Right lung (tissue), 5 donors: ENCODE data around the gene TTLL11. TPM values are rescaled to one million over a fixed set of nuclear protein-coding genes. Genes with fewer than 3 reads are reported as not detected.
"Not testable (repeated sequence)": the region's sequence is repeated elsewhere in the genome, so short reads cannot be mapped to it uniquely, and the experiment has no call there.

Experiments used
- DNase-seq, 2 donors: peaks; one replicate each; pipeline ENCODE4 v3.0.0-alpha.2; 2013
- polyA plus RNA-seq, 5 donors: library from polyadenylated mRNA; unstranded; fragments of 120-200 nt; gene quantifications; one replicate each; pipeline versions ENCODE4 v1.2.1 to v1.2.3, GENCODE V29; 2013; ENCODE audit warnings: inconsistent platforms in 1 of 5, low replicate concordance in 1 of 5; ENCODE audit not compliant: insufficient read length in 5 of 5, insufficient read depth in 1 of 5

TTLL11 gene
- polyA plus RNA-seq, 5 donors, result 8.3 to 11.7 (median 10.0) TPM

DNA sequence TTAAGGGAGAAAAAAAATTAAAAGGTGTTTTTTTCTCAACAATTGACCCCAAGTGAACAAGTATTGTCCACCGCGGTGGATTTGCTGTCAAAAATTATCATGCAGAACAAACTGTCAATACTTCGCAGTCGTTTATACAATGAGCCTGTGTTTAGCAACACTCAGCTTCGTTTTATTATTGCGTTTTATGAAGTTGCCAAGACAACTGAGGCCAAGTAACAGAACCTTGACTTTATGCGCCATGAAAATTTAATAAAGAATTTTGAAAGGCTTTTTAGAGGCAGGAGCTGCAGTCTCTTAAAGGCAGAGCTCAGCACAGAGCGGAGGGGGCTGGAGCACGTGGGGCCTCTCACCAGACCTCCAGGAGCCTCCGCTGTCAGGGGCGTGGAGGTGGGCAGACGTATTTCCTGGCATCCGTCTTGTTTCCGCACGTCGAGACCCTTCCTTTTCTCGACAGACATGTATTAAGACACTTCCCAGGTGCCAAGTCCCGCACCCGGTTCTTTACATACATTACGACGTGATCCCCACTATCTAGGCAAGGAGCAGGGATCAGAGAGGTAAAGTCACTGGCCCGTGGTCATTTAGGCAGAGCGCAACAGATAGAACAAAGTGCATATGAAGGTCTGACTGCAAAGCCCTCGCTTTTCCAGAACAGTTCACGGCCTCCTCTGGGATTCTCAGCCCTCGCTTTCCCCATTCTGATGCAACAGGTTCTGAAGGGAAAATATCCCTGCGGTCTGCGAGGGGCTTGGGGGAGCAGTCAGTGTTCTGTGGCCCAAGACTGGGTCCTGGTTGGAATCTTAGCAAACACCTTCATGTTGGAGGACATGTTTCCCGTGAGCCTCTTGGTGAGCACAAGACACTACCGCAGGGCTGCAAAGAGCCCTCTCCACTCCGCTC lies 277.3 kb downstream of the TTLL11 start:
- no peak for DNase-seq

DNA sequence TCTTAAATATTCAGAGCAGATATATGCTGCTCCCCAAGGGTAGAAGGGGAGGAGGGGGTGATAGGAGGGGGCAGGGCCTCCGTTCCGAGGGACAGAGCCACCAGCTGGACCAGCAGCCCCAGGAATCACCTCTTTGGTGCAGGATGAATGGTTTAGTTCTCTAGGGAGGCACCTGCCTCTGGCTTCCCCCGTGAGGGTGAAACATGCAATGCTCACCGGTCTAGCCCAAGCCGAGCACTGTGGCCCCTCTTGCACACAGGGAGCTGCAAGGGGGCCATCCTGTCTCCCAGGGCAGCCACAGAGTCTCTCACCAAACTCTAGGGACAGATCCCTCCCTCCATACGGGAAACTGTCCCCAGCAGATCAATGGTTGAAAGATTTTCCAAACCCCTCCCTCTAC lies 278.0 kb downstream of the TTLL11 start:
- DNase-seq, result no peak

- DNase-seq, result no peak
Observed at GRCh38 chr9:121814594-121814993, 278.5 kb downstream of the TTLL11 start.

- DNase-seq, result no peak
Observed at GRCh38 chr9:121813519-121814210, 279.4 kb downstream of the TTLL11 start.

DNA sequence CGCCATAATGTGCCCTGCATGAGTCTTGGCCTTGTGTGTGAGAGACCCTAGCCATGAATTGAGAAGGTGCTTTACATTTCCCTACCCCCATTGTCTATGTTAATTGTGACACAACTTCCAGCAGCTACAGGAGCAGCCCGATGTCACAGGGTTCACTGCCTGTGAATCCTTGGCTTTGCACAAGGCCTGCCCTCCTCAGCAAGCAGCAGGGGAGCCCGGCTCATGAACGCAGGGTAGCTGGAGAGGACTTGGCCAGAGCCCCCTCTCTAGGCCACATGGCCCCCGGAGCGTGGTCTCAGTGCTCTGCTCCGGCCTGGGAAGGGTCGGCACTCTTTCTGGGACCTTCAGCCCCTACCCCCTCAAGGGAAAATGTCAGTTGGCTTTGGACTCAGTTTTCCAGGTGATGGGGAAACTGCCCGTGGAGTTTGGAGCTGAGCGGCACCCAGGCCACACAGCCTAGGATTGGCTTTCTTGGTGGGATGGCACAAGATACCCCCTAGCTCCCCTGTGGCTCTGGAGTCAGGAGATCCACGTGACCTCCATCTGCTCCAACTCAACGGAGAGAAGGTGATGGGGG lies 280.9 kb downstream of the TTLL11 start:
- no peak for DNase-seq

DNA sequence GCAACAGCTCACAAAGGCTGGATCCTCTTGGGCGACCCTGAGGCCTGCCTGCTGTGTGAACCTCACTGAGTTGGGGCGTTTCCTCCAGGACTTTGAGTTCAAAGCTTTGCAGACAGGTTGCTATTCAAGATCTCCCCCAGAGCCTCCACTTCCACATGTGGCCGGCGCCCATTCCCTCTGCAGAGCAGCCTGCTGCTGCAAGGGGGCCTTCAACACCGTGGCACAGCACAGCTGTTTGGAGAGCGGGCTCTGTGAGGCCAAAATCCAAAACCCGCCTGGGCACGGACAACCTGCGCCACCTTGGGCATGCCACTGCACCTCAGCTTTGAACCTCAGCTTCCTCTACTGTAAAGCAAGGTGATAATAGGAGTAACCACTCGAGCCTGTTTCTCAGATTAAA lies 281.4 kb downstream of the TTLL11 start:
- no peak for DNase-seq

DNA sequence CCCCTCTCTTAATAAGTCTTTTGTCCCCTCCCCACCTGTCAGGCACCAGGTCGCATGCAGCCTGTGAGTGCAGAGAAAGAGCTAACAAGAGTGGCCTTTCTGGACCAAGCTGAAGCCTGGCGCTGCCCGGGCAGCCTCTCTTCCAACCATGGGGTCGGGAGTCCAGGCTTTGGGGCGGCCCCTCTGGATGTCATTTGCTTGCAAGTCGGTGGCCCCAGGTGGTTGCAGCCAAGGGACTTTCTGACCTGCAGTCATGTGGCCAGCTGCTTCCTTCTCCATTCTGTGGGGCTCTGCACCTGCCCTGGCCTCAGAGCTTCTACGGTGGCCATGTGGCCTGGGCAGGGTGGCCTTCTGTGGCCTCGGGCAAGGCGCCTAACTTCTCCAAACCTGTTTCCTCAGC lies 282.0 kb downstream of the TTLL11 start:
- DNase-seq, result no peak

DNA sequence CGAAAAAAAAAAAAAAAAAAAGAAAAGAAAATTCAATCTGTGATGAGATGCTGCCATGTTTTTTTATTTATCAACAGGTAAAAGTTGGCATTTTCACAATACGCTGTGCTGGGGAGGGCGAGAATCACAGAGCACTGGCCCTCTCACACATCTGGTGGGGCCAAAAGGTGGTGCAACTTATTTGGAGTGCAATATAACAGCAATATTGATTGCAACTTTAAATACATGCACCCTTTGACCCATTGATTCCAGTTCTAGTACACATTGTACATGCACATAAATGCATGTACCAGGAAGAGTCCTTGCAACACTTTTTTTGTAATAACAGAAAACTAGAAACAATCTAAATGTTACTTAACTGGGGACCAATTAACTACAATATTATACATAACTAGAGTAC lies 282.6 kb downstream of the TTLL11 start:
- DNase-seq, result no peak

DNA sequence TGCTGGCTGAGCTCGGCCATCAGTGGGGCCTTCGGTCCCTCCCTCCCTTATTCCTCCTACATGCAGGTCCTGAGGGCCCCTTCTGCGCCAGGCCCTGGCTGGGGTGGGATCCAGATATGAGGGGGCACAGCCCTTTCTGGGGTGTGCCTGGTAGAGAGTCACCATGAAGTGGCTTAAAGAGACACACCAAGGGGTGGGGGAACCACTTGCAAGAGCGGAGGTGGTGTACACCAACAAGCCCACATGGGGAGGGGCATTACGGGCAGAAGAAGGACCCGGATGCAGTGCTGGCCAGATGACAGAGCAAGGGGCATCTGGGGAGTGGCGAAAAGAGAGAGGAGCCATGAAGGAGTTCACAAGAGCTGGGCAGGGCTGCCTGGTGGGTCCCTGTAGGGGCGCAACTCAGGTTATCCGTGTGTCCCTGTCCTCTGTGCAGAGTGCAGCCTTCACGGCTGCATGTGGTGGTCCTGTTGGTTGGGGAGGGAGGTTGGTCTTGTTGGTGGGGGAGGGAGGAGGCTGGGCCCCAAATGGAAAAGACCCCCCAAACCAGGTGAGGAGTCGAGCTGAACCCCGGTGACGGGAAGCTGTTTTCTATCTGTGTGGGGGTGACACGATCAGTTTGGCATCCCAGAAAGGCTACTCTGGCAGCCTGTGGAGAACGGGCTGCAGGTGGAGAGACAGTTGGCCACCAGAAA lies 283.6 kb downstream of the TTLL11 start:
- no peak for DNase-seq

DNA sequence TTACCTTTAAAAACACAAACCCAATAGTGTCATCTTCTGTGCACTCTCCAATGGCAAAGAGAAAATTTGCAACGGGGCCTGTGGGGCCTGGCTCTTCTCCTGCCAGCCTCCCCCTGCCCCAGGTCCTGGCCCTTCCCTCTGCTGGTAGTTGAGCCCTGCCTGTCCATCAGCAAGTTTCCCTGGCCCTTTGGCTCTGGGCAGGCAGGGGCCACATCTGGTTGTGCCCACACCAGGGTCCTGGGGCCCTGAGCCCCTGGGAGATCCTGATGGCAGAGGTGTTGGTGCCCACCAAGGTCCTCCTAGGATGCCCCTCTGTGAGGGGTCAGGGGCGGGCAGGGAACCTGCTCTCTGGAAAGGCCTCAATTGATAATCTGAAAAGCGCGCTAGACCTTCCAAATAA lies 284.3 kb downstream of the TTLL11 start:
- DNase-seq, result no peak

- DNase-seq, result no peak
Observed at GRCh38 chr9:121807823-121808278, 285.3 kb downstream of the TTLL11 start.

- DNase-seq, result no peak
Observed at GRCh38 chr9:121807069-121807822, 285.9 kb downstream of the TTLL11 start.

- DNase-seq, result no peak
Observed at GRCh38 chr9:121802753-121803152, 290.4 kb downstream of the TTLL11 start.

GRCh38 chr9:121801579-121801978 lies 291.5 kb downstream of the TTLL11 start:
- DNase-seq, result no peak

- DNase-seq, result no peak
Observed at GRCh38 chr9:121800376-121800775, 292.7 kb downstream of the TTLL11 start.

DNA sequence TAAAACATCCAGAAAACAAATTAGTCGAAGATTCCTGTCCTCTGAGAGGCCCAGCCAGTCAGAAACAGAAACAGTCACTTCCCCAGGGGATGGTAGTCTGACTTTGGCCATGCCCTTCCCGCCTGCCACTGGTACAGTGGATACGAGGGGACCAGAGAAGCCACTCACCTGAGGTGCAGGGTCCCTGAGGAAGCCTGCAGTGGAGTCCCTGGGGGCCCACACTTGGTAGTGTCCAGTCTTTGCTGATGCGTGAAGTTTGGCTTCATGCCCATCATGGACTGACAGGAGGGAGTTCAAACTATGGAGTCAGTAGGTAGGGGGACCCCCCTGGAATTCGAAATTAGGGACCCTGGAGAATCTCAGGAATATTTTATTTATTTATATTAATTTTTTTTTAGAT lies 294.2 kb downstream of the TTLL11 start:
- DNase-seq, result no peak

DNA sequence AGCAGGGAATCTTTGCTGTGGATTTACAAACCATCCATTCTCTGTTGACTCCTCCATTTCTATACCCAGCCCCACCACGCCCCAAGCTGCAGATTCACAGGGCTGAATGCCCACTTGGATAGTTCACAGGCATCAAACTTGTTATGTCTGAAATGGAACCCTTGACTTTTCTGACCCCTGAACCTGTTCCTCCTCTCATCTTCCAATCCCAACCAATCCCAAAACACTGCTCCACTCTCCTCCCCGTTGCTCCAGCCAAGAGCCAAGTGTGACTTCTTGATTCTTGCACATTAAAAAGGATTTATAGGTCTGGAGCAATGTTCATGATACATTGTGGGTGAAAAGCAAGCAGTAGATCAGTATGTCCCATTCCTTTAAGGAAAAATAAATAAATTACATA lies 296.0 kb downstream of the TTLL11 start:
- DNase-seq, result no peak

- DNase-seq, result not testable (repeated sequence)
Observed at GRCh38 chr9:121794334-121794733, 298.8 kb downstream of the TTLL11 start.

- DNase-seq, result not testable (repeated sequence)
Observed at GRCh38 chr9:121792476-121792875, 300.6 kb downstream of the TTLL11 start.

GRCh38 chr9:121790841-121791240 lies 302.3 kb downstream of the TTLL11 start:
- no peak for DNase-seq

DNA sequence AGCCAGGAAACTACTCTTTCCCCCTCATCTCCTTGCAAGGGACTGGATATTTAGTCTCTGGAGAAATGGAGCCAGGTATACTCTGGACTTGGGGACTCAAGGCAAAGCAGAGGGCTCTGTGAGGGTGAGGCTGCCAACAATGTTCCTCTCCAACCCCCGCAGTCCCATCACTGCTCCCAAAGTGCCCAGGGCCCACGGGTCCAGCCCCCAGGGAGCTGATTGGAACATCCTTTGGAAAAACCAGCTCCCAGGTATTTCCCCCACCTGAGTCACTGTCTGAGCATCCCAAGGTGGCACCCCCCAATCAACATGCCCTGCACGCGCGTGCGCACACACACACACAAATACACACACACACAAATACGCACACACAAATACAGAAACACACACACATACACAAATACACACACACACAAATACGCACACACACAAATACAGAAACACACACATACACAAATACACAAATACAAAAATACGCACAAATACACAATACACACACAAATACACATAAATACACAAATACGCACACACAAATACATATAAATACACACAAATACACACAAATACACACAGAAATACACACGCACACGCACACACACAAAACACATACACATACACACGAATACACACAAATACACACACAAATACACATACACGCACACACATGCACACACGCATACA lies 304.3 kb downstream of the TTLL11 start:
- no peak for DNase-seq
